SHP77 treated with DMSO at 0.1 percent for 48 hours (cell line): Measurements from ENCODE around the gene RAB3GAP1.
"Not testable (repeated sequence)": the region's sequence is repeated elsewhere in the genome, so short reads cannot be mapped to it uniquely, and the experiment has no call there.

ENCODE experiments used
- DNase-seq: peaks from one replicate; lab custom pipeline; 2025; lab: John Stamatoyannopoulos, UW

RAB3GAP1 gene

DNA sequence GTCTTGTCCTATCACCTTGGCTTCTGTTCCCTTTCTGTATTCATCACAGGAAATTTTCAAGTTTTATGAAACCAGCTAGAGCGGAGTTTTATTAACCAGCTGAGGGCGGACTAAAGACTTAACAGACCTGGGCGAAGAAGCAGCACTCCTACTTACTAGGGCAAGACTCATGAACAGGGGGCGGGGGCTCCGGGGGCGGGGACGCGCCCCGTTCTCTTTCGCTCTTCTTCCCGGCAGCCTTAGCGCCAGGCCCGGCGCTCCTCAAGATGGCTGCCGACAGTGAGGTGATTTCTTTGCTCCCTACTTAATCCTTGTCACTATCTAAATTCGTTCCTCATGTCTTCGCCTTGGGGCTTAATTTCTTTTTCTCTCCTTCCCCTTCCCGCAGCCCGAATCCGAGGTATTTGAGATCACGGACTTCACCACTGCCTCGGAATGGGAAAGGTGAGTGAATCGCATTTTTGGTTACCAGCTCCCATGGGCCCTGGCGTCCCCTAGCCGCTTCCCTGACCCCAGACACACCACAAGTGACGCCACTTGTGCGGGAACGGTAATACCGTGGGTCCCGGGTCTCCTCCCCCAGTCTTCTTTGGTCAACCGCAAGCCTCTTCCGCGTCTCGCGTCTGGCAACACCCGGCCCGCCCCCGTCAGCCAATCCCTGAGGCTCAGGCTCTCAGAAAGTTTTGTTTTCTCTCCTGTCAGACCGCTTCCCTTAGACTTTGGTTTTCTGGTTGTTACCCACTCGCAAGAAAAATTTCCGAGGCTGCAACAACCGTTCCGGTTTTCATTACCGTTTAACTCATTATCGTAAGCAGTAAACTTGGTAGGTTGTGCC, at the start of gene RAB3GAP1:
TSS of gene RAB3GAP1 (plus strand) at position 251 of the 835 bp plus-strand sequence. CDS start at position 267, 16 bp downstream.
- peak; percentile 1 for DNase-seq

DNA sequence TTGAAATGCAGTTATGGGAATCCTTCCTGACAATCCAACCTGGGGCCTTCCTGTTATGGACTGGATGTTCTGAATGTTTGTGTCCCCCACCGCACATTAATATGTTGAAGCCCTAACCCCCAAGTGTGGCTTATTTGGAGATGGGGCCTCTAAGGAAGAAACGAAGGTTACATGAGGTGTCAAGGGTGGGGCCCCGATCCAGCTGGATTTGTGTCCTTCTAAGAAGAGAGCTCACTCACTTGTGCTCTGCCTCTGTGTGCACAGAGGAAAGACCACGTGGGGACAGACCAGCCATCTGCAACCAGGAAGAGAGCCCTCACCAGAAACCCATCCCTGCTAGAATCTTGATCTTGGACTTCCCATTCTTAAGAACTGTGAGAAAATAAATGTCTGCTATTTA, 49.3 kb upstream of the RAB3GAP1 start:
- DNase-seq: no peak

DNA sequence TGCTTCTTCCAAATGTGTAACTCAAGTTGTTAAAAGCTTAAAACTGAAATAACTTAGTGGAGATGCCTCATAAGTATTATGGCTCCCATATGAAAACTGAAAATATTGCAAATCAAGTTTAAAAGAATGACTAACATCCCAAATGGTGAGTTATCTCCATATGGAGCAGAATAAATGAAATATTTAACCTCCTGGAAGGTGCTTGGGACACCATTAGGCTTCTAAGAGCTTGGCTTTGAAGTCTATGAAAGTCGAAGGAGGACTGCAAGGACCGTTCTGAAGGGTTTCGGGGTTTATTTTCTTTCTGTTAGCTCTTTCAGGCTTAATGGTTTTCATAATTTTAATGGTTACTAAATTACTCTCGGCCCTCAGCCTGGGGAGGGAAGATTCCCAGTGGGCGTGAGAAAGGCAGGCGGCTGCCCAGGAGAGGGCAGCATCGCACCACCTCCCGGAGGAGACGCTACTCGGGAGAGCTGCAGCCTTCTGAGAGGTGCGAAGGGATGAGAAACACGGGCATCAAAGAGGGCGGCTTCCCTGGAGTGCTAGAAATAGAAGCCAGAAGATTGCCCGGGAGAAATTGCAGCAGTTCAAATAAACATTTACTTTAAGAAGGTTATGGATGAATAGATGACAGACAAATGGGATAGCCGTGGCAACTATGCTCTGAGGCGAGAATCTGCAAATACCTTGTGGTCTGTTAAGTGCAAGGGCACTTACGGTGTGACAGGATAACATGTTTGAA, 47.9 kb upstream of the RAB3GAP1 start:
- no peak for DNase-seq

DNA sequence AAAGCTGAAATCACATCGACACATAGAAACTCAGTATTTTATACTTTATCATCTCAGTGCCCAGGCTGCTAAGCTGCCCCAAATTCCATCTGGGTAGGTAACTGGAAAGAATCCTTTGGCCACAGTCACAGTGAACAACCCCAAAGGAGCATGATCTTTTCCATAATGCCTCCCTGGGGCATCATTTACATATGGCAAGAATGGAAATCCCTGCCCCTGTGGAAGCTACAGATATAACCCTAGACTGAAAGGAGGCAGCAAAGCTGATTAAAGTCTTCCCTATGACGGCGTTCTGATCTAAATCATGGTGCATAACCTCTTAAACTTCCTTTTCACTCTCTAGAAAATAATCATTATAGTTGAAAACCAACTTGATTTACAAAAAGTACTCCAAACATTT, 46.3 kb upstream of the RAB3GAP1 start:
- DNase-seq: no peak

DNA sequence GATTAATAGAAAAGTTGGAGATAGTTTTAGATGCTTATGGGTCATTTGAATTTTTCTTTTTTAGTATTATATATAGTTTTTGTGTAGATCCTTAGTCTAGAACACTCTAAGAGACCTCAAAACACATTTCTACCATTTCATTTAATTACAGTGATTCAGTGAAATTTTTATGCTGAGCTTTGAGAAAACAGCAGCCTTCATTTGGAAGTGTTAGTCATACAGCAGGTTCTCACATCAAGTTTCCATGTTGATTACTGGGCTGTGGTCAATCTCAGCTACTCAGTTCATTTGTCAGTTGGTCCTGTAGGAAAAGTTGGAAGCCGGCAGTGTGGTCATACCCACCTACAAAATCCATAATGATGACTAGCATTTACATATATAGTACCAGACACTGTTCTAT, 42.8 kb upstream of the RAB3GAP1 start:
- DNase-seq: no peak

DNA sequence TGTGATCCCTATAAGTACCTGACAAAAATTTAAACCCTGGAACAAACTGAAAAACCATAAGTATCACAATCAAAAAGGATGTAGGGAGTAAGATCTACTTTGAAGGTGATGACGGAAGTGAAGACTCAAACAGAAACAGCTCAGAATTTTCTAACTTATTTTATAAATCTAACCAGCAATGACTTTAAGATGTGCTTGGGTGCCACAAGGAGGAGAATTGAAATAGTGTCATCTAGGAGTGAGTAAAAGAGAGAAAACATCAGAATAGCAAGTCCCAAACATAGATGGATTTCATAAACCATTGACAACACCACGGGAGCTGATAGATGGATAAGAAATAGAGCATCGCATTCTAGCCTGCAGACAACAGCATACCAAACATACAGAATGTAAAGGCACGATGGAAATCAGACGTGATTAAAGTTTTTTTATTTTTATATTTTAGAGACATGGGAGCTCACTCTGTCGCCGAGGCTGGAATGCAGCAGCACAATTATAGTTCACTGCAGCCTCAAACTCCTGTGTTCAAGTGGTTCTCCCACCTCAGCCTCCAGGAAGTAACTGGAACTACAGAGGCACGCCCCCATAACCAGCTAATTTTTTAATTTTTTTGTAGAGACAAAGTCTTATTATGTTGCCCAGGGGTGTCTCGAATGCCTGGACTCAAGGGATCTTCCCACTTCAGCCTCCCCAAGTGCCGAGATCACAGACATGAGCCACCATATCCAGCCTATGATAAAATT, 41.7 kb upstream of the RAB3GAP1 start:
- no peak for DNase-seq

DNA sequence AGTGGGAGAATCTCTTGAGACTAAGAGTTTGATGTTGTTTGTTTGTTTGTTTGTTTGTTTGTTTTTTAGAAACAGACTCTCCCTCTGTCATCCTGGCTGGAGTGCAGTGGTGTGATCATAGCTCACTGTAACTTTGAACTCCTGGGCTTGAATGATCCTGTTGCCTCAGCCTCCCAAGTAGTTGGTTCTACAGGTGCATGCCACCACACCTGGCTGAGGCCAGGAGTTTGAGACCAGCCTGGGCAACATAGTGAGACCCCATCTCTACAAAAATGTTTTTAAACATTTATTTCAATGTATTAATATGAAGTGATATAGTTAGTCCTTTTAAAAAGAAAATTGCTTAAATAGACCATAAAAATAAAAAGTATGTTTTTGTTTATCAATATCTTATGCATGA, 40.5 kb upstream of the RAB3GAP1 start:
- DNase-seq: no peak

DNA sequence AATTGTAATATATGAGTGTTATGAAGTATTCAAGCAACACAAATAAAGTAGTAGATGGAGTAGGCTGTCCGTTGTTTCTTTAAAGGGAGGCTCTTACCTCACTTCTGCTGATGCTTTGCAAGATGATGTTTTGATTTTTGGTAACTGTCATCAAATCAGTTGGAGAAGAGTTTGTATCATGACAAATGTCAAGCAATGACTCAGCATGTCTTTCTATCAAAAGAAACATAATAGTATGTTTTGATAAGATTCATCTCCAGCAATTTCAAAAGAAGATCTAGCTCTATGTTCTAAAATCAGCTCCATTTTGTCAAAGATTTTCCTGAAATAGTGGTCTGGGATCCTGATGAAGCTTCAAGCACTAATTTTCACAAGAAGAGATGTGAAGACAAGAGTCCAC, 30.5 kb upstream of the RAB3GAP1 start:
- DNase-seq: no peak

DNA sequence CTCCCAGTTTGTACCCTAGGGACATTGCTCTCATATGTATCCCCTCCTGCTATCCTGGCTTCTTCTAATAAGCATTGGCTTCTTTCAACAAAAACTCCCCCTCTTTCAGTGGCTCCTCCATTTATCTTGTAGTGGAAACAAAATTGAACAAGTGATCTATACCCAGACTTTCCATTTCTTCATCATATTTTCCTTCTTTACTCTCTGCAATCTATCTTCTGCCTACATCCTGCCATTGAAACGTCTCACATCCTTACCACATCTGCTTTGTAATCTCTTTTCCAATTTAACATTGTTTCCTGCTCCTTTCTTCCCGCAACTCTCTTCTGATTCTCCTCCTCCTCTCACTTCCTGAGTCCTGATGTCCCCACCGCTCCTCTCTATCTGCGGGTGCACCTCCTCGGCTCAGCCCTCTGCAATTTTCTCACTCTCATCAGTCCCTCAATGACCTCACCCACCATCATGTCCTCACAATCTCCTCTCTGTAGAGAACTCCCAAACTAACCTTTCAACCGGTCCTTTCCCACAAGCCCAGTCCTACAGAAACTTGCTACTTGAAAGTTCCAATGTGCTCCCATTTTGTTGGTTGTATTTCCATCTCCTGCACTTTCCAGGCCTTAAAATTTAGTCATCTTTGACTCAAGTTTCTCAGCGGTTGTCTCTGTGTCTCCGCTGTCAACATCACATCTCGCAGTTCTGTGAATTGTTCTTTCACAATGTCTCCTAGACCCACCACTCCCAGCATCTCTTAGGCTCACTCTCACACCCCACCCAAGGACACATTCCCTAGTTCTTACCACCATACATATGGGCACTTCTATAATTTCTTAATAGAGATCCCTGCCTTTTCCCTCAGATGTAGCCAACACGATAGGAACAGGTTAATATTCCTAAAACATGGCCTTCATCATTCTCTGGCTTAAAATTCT, 28.9 kb upstream of the RAB3GAP1 start:
- DNase-seq: no peak

DNA sequence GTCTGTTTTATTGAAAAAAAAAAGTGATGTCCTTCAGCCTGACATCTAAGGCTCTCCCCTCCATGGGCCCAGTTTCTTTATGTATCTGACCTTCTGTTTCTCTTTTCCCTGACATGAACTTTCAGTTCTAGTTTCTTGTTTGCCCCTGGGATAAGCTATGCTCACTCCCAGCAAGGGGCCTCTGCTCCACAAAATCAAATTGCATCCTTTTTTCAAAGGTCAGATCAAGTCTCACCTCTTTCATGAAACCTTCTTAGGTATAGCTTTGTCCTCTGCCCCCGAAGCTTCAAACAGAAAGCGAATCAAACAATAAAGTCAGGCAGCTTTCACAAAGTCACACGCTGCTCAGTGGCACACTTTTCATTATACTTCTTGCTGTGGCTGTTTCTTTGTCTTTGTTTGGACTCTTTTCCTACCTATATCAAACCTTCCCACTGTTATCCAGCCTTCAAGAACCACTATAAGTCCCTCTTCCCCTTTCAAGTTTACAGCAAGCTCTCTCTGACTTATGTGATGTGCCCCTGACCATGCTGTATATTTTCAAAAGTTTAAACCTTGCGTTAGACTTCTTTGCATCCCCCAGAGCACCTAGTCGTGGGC, 28.1 kb upstream of the RAB3GAP1 start:
- no peak for DNase-seq

DNA sequence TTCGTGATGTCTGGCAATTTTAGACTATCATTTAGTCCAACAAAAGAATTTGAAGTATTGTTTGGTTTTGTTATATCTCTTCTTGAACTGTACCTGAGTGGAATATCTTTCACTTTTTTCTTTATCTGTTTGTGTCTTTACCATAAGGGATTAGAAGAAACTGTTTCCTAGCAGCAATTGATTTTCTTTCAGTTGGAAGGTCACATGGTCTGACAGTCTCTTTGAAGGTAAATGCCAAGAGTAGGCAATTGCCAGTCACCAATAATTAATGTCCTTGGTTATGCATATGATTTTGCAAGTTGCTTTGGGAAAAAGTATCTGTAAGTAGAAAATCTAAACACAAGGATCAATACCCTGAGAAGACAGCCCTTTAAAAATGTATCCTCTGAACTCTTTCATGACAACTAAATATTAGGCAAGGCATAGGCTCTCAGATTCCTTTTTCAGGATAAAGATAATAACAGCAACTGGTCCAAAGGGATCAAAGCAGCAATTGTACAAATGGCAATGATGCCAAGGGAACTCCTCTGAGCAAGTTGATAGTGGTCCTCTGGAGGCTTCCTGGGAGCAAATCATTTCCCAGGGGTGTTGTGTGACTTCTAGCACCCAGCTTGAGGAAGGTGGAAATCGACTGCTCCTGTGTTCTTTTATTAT, 22.5 kb upstream of the RAB3GAP1 start:
- no peak for DNase-seq

DNA sequence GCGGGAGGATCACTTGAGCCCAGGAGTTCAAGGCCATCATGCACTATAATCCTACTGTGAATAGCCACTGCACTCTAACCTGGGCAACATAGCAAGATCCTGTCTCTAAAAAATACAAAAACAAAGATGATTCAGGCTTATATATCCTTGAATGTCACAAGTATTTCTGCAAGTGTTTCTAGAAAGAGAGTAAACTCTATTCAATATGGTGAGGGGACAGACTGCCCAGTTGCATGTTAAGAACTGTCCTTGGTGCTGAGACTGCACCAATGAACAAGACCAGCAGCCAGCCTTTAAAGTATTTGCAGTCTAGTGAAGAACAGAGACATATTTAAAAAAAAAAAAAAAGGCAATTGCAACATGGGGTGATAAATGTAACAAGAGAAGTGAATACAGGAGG, 21.3 kb upstream of the RAB3GAP1 start:
- no peak for DNase-seq

DNA sequence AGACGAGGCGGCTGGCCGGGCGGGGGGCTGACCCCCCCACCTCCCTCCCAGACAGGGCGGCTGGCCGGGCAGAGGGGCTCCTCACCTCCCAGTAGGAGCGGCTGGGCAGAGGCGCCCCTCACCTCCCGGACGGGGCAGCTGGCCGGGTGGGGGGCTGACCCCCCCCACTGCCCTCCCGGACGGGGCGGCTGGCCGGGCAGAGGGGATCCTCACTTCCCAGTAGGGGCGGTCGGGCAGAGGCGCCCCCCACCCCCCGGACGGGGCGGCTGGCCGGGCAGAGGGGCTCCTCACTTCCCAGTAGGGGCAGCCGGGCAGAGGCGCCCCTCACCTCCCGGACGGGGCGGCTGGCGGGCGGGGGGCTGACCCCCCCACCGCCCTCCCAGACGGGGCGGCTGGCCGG, 18.9 kb upstream of the RAB3GAP1 start:
- not testable (repeated sequence) for DNase-seq

DNA sequence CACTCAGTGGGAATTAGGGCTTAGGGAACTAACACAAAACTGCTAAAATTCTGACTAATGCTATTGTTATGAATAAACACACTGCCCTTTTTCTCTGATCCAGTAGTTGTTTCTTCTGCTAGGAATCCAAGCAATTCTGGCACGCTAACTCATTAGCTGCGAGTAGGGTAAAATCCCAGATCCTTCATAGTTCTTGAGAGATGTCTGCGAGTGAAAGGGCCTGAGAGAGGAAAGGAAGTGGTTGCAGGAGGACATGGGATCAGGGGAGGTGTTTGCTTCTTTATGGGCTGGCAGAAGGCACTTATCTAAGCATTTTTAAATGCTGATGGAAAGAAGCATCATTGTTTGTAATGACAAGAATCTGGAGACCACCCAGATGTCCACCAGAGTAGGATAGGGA, 14.3 kb upstream of the RAB3GAP1 start:
- no peak for DNase-seq

DNA sequence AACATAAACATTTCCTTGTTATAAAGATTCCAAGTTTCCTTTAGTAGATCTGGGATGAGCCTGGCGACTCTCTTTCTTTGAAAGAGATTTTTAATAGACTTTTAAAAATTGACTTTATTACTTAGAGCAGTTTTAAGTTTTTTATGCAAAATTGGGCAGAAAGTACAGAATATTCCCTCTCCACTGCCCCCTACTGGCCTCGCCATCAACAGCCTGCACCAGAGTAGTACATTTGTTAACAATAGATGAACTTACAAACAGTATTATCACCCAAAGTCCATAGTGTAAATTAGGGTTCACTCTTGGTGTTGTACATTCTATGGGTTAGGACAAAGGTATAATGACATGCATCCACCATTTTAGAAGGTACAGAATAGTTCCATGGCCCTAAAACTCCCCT, 8.7 kb upstream of the RAB3GAP1 start:
- DNase-seq: no peak

DNA sequence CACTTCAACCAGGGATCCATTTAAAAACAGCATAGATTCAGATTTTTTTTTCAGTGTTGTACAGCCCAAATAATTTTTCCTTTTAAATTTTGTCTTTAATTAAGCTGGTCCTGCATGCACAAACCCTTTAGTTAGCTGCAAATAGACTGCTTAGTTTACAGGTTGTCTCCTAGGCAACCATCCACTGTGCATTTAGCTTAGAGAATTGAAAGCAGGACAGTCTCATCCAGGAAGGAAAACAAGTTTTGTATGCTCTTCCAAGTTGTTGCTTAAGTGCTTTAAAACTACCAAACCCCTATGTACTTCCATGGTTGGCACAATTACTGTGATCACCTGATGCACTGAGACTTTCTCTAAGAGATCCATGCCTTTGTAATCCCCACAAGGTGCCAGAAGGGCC, 4.8 kb upstream of the RAB3GAP1 start, which contains the start of gene MAP3K19:
TSS of gene MAP3K19 (minus strand) at position 148 of the 400 bp plus-strand sequence. CDS start 22,800 bp downstream, outside the sequence.
- DNase-seq: no peak

DNA sequence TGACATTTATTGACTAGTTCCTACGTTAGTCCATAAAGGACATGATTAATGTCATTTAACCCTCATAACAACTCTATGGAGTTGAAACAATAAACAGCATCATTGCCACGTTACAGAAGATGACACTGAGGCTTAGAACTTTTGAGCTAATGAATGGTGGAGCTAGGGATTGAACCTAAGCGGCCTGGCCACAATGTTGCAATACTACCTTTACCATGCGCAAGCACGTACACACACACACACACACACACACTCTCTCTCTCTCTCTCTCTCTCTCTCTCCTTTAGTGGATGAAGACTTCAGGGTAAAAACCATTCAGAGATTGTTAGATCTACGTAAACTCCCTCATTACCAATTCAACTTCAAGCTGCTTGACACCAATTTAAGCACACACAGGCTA, 4.0 kb upstream of the RAB3GAP1 start:
- no peak for DNase-seq

DNA sequence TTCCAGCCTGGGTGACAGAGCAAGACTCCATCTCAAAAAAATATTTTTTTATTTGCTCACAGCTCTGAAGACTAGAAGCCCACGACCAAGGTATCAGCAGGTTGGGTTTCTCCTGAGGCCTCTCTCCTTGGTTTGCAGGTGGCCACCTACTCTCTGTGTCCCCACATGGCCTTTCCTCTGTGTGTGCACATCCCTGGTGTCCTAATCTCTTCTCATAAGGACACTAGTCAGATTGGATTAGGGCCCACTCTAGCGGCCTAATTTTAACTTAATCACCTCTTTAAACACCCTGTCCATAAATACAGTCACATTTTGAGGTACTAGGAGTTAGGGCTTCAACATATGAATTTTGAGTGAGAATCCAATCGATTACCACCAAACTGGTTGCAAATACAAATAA, 2.0 kb upstream of the RAB3GAP1 start:
- no peak for DNase-seq

DNA sequence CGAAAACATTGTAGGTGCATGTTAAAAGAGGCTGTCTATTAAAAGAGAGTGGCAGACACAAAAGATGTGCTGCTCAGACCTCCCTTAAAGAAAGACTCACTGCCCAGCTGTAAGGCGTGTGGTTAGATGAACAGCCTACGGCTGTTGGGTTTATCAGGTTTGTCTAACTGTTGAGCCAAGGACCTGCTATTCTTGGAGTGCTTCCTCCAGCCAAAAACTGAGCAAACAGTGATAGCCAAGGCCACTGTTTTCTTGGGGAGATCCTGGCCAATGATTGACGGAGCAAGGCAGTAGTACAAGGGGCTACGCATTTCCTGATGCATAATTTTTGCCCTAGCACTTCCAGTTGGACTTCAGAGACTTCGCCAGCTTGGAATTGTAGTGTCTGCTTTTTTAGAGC, 1.4 kb upstream of the RAB3GAP1 start:
- no peak for DNase-seq

DNA sequence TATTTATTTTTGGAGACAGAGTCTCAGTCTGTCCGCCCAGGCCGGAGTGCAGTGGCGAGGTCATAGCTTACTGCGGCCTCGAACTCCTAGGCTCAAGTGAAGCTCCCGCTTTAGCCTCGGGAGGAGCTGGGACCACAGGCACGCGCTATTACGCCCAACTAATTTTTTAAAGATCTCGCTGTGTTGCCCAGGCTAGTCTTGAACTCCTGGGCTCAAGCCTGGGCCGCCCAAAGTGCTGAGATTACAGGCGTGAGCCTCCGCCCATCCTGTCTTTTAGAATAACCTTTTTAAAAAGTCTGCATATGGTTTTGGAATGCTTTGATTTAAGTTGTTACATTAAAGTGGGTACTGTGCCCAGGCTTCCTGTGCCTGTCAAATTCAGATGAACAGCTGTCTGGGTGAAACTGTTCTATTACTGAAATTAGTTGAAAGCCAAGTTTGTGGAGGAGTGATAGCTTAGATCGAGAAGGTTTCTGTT, 944 bp downstream of the RAB3GAP1 start:
- no peak for DNase-seq
